T-helper 1 cell treated with Interleukin-12 subunit alpha and Interleukin-12 subunit beta and Interleukin-4 antibody, amounts not matched to agents 30 μg/mL and 1 μg/mL, for 36 hours (primary cell): ENCODE data around the gene GLP2R.

ENCODE experiments used
- H3K27ac Mint-ChIP-seq: one replicate; pipeline ENCODE4 v1.8.0; 2021; ENCODE audit warnings: mild to moderate bottlenecking, mixed read lengths
- H3K27me3 Mint-ChIP-seq: one replicate; pipeline ENCODE4 v1.8.0; 2021; ENCODE audit warnings: low read depth, mixed read lengths
- H3K36me3 Mint-ChIP-seq: one replicate; pipeline ENCODE4 v1.8.0; 2021; ENCODE audit warnings: low read depth, mixed read lengths
- H3K4me1 Mint-ChIP-seq: one replicate; pipeline ENCODE4 v1.8.0; 2021; ENCODE audit warnings: low read depth, mixed read lengths
- H3K4me3 Mint-ChIP-seq: one replicate; pipeline ENCODE4 v1.8.0; 2021; ENCODE audit warnings: mild to moderate bottlenecking, moderate library complexity, mixed read lengths
- H3K9me3 Mint-ChIP-seq: one replicate; pipeline ENCODE4 v1.8.0; 2021; ENCODE audit warnings: mixed read lengths

GLP2R gene

DNA sequence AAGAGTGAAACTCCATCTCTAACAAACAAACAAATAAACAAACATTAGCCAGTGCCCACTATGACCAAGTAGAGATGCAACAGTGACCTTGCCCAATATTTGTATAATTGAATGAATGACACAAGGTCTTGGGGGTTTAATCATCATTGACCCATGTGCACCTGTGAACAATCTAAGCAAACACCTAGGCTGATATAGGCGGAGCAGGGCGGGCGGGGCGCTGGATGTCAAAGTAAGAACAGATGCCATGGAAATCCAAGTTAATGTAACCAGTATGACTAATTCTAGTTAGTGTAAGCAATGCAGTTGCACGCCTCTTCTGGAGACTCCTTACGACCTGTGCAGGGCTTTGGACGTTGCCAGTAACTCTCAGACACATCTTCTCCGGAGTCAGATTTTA is 61.8 kb downstream of the GLP2R start:
- Mint-ChIP-seq H3K27ac (no peak overlapping the region), H3K9me3 (peaks cover 11% of the 10 kb centered on the region), H3K27me3 (no peaks in the 10 kb centered on the region), H3K36me3 (no peaks in the 10 kb centered on the region), H3K4me3 (no peak overlapping the region), H3K4me1 (no peaks in the 10 kb centered on the region)

- H3K36me3 Mint-ChIP-seq: no peaks in the 10 kb centered on the region
- no peaks in the 10 kb centered on the region for H3K27me3 Mint-ChIP-seq
- no peak overlapping the region for H3K27ac Mint-ChIP-seq
- no peaks in the 10 kb centered on the region for H3K9me3 Mint-ChIP-seq
- no peaks in the 10 kb centered on the region for H3K4me1 Mint-ChIP-seq
- H3K4me3 Mint-ChIP-seq: no peak overlapping the region
Measured at GRCh38 chr17:9890124-9890523, 64.4 kb downstream of the GLP2R start.

GRCh38 chr17:9893411-9894012 is 67.8 kb downstream of the GLP2R start:
- Mint-ChIP-seq H3K27me3 (no peaks in the 10 kb centered on the region), H3K9me3 (no peaks in the 10 kb centered on the region), H3K36me3 (no peaks in the 10 kb centered on the region), H3K4me1 (no peaks in the 10 kb centered on the region), H3K27ac (no peak overlapping the region), H3K4me3 (no peak overlapping the region)

DNA sequence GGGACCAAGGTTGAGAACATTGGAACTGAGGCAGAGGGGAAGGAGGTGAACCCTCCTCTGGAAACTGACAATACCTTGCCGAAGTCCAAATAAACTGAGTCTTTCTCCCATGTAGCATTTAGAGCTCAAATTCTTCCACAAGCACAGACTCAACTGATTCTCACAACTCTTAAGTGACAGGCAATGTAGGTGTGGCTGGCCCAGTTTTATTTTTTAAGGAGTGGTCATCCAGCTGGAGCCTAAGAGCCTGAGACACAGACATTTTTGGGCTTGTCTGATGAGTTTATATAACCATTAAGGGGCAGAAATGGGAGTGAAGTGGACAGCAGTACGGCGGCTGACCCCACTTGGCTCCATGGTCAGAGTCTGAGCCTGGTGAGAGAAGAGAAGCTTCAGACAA is 68.5 kb downstream of the GLP2R start:
- H3K27ac Mint-ChIP-seq: no peak overlapping the region
- no peaks in the 10 kb centered on the region for H3K4me1 Mint-ChIP-seq
- H3K27me3 Mint-ChIP-seq: no peaks in the 10 kb centered on the region
- no peak overlapping the region for H3K4me3 Mint-ChIP-seq
- no peaks in the 10 kb centered on the region for H3K36me3 Mint-ChIP-seq
- H3K9me3 Mint-ChIP-seq: no peaks in the 10 kb centered on the region

DNA sequence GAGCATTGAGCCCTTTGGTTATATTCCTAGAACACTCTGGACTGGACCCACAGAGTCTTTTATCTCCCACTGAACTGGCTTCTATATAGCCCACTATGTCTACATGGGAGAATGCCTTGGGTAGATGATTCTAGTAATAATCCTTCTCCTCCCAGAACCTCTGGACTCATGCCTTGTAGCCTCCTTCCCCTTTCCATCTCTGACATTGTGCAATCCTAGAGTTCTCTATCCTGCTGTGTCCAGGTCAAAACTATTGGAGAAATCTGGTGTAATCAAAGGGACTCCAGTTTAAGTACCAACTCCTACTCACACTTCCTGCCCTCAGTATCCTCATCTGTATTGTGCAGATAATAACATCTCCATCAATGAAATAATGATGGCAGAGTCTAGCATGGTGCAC is 70.2 kb downstream of the GLP2R start:
- H3K36me3 Mint-ChIP-seq: no peaks in the 10 kb centered on the region
- H3K27me3 Mint-ChIP-seq: no peaks in the 10 kb centered on the region
- H3K9me3 Mint-ChIP-seq: no peaks in the 10 kb centered on the region
- H3K4me1 Mint-ChIP-seq: no peaks in the 10 kb centered on the region
- no peak overlapping the region for H3K27ac Mint-ChIP-seq
- no peak overlapping the region for H3K4me3 Mint-ChIP-seq

GRCh38 chr17:9897372-9897968 is 71.7 kb downstream of the GLP2R start:
- no peaks in the 10 kb centered on the region for H3K4me1 Mint-ChIP-seq
- no peaks in the 10 kb centered on the region for H3K27me3 Mint-ChIP-seq
- no peak overlapping the region for H3K4me3 Mint-ChIP-seq
- no peaks in the 10 kb centered on the region for H3K9me3 Mint-ChIP-seq
- no peaks in the 10 kb centered on the region for H3K36me3 Mint-ChIP-seq
- no peak overlapping the region for H3K27ac Mint-ChIP-seq

DNA sequence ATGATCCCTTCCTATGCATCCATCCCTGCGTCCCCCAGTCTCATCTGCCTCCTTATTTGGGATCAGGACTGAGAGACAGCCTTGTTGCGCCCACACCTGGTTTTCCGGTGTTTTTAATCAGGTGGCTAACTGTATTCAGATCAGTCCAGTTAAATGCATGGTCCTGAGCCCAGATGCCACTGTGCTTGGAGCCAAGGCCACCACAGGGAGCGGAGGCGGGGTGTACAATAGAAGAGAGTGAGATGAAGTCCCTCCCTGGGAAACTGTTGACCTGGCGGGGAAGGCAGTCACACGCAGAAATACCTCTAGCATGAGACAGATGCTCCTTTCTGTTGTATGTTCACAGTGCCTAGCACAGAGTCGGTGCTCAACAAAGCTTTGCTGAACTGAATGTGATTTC is 73.1 kb downstream of the GLP2R start:
- Mint-ChIP-seq H3K36me3 (no peaks in the 10 kb centered on the region), H3K9me3 (no peaks in the 10 kb centered on the region), H3K4me1 (no peaks in the 10 kb centered on the region), H3K4me3 (no peak overlapping the region), H3K27me3 (no peaks in the 10 kb centered on the region), H3K27ac (no peak overlapping the region)

- H3K27me3 Mint-ChIP-seq: no peaks in the 10 kb centered on the region
- H3K9me3 Mint-ChIP-seq: no peaks in the 10 kb centered on the region
- no peaks in the 10 kb centered on the region for H3K36me3 Mint-ChIP-seq
- no peaks in the 10 kb centered on the region for H3K4me1 Mint-ChIP-seq
- no peak overlapping the region for H3K27ac Mint-ChIP-seq
- no peak overlapping the region for H3K4me3 Mint-ChIP-seq
Measured at GRCh38 chr17:9899280-9900043, 73.7 kb downstream of the GLP2R start.

DNA sequence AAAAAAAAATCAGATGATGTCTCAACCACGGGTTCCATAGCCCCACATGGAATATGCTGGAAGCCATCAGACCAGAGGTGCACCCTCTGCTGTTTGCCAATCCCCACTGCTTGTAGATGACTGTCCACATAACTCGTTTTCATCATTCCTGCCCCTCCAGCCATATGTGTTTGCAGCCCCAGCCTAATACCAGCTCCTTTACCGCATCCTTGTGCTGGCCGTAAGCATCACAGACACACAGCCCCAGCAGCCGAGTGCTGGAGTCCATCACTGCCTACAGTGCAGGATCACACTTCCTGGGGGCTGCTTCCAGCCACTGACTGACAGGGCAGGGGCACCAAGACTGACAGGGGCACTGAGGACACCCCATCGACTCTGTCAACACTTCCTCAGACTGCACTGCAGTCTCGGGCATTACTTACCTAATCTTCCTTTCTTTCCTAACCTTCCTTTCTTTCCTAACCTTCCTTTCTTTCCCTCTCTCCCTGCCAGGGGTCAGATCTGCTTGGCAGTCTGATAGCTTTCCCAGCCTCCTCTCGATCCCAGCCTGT is 74.4 kb downstream of the GLP2R start:
- H3K4me1 Mint-ChIP-seq: no peaks in the 10 kb centered on the region
- no peaks in the 10 kb centered on the region for H3K36me3 Mint-ChIP-seq
- no peaks in the 10 kb centered on the region for H3K9me3 Mint-ChIP-seq
- H3K4me3 Mint-ChIP-seq: no peak overlapping the region
- no peak overlapping the region for H3K27ac Mint-ChIP-seq
- no peaks in the 10 kb centered on the region for H3K27me3 Mint-ChIP-seq

GRCh38 chr17:9900784-9901183 is 75.1 kb downstream of the GLP2R start:
- H3K4me3 Mint-ChIP-seq: no peak overlapping the region
- no peaks in the 10 kb centered on the region for H3K9me3 Mint-ChIP-seq
- H3K4me1 Mint-ChIP-seq: no peaks in the 10 kb centered on the region
- no peaks in the 10 kb centered on the region for H3K36me3 Mint-ChIP-seq
- no peak overlapping the region for H3K27ac Mint-ChIP-seq
- no peaks in the 10 kb centered on the region for H3K27me3 Mint-ChIP-seq

DNA sequence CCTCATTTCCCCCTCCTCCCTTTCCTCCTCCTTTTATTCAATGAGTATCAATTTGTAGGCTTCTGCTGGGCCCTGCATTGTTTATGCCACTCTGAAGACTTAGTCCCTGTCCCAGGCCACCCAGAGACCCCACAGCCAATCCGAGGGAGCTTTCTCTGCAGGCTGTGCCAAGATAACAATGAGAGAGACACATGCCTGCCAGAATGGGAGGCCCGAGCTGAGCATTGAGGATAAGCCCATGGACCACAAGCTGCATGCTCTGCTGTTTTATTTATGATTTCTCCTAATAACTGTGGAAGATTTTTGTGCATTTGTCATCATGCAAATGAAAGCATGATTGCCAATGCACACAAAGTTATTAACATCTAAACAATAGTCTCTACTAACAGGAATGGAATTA is 76.4 kb downstream of the GLP2R start:
- Mint-ChIP-seq H3K4me3 (no peak overlapping the region), H3K27me3 (no peaks in the 10 kb centered on the region), H3K9me3 (no peaks in the 10 kb centered on the region)

GRCh38 chr17:9904277-9905077 is 78.8 kb downstream of the GLP2R start:
- Mint-ChIP-seq H3K4me3 (no peak overlapping the region), H3K27me3 (no peaks in the 10 kb centered on the region), H3K36me3 (no peaks in the 10 kb centered on the region), H3K9me3 (no peaks in the 10 kb centered on the region), H3K4me1 (no peaks in the 10 kb centered on the region), H3K27ac (no peak overlapping the region)

More for the DNA sequence above, 76.4 kb downstream of the GLP2R start:
- Mint-ChIP-seq H3K36me3 (no peaks in the 10 kb centered on the region), H3K27ac (no peak overlapping the region), H3K4me1 (no peaks in the 10 kb centered on the region)

DNA sequence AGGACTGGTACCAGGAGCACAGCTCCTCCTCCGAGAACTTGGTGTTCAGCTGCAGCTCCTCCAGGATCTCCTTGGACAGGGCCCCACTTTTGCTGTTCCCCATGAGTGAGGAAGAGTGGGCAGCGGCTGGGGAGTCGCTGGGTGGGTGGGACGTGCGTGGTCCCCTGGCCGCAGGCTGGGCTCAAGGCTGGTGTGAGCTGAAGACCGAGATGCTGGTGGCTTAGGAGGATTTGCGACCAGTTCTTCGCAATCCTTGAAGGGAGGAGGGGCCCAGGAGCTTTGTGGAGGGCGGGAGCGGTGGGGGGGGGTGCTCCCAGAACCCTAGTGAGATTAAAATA is 79.3 kb downstream of the GLP2R start, which contains the start of gene RCVRN:
Gene RCVRN (minus strand): TSS at position 194 of the 338 bp plus-strand sequence. CDS start 91 bp downstream, at position 103.
- Mint-ChIP-seq H3K27me3 (no peaks in the 10 kb centered on the region), H3K4me1 (no peaks in the 10 kb centered on the region), H3K27ac (no peak within 1 kb of the TSS), H3K36me3 (no peaks in the 10 kb centered on the region), H3K4me3 (no peak within 1 kb of the TSS), H3K9me3 (no peaks in the 10 kb centered on the region)

DNA sequence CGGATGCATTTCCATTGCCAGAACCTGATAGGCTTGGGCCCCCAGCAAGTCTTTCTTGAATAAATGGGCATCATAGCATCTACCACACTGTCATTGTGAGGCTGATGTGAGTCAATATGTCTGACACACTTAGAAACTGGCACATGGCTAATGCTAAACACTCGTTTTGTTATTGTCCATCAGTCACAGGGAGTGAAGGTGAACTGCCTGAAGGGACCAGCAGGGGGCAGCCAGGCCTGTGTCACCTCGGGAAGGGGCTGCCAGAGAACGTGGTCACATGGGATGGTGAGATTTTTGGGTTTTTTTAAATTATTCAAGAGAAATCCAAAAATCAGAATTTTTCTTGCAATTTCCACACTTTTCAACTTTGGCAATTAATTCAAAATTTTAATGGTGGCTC is 80.2 kb downstream of the GLP2R start:
- H3K36me3 Mint-ChIP-seq: no peaks in the 10 kb centered on the region
- H3K27me3 Mint-ChIP-seq: no peaks in the 10 kb centered on the region
- H3K4me3 Mint-ChIP-seq: no peak overlapping the region
- no peaks in the 10 kb centered on the region for H3K4me1 Mint-ChIP-seq
- no peaks in the 10 kb centered on the region for H3K9me3 Mint-ChIP-seq
- no peak overlapping the region for H3K27ac Mint-ChIP-seq
